ENCODE data around the gene QTRT2. TPM values are rescaled to one million over a fixed set of nuclear protein-coding genes. Genes with fewer than 3 reads are reported as not detected.
A peak's percentile ranks its signal among the peaks of the same experiment; 100 is the strongest.

The QTRT2 gene
- total RNA-seq, 1 experiment from 2014 or later, result 30.3 TPM

DNA sequence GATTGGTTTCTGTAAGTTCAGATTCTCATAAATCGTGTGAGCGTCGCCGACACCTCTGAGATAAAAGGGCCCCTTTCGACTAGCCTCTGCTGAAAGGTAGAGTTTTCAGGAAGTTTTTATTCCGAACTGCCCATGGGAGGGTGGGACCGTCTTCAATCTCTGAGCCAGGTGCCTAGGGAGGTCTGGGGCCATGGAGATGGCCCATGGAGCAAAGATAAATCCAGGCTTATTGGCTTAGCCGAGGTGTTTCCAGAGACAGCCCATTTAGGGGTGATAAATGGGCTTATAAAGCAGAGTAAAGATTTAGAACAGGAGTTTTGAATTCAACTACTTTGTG lies 442 bp downstream of the QTRT2 start:
- no peak for DNase-seq
- Histone ChIP-seq H3K27me3 (ENCODE audit: control insufficient read depth, insufficient read depth, low read length) (no peaks in the 10 kb centered on the region), H3K36me3 (replicated peaks; ENCODE audit: control insufficient read depth, insufficient read depth, low read length) (no peaks in the 10 kb centered on the region; the same call in 1 of the 2 replicates)

DNA sequence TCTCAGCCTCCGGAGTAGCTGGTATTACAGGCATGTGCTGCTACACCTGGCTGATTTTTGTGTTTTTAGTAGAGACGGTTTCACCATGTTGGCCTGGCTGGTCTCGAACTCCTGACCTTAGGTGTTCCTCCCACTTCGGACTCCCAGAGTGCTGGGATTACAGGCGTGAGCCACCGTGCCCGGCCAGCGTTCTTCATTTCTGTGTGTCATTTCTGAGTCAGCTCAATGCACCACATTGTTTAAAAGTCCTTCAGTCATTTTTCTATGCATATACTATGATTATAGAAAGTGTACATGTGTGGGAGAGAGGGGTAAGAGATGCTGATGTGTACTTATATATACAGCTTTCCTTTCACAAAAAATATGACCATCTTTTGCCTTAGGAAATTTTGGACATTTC lies 2.1 kb downstream of the QTRT2 start:
- no peak overlapping the region for H3K4me3 ChIP-seq (ENCODE audit: insufficient read depth, low read depth, low read length)
- H3K27me3 ChIP-seq (ENCODE audit: control insufficient read depth, insufficient read depth, low read length), result no peaks in the 10 kb centered on the region
- DNase-seq, result no peak
- H3K36me3 ChIP-seq (replicated peaks; ENCODE audit: control insufficient read depth, insufficient read depth, low read length), result no peaks in the 10 kb centered on the region; the same call in 1 of the 2 replicates

More for the DNA sequence above, 442 bp downstream of the QTRT2 start:
- H3K4me3 ChIP-seq (ENCODE audit: insufficient read depth, low read depth, low read length), result peak overlapping the region; percentile 88

DNA sequence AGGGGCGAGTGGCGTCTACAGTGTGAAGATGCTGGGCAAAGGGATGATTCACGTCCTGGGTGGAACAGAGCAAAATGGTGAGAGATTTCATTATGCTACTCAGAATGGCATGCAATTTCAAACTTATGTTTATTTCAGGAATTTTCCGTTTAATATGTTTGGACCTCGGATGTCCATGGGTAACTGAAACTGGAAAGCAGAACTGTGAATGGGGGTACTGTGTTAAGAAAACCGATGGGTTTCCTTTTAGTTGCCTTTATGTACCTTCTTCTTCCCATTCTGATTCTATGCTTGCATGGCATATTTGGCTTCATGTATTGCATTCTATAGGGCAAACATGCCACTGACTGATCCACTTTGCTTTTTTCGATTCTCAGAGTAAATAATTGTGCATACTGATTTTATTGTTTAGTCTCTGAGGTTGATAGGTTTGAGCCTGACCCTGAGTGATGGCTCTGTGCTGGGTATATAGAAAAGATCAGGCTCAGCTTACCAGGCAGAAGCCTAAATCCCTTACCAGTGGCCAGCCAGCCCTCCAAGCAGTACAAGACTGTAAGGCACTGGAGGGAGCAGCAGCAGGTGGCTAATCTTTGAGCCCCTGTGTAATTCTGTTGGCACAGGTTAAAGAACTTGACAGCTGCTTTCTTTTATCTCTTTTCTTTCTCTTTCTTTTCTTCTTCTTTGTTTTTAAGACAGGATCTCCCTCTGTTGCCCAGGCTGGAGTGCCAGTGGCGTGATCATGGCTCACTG lies 4.5 kb downstream of the QTRT2 start:
- Histone ChIP-seq H3K27me3 (ENCODE audit: control insufficient read depth, insufficient read depth, low read length) (no peaks in the 10 kb centered on the region), H3K36me3 (replicated peaks; ENCODE audit: control insufficient read depth, insufficient read depth, low read length) (no peaks in the 10 kb centered on the region; the same call in none of the 2 replicates), H3K4me3 (ENCODE audit: insufficient read depth, low read depth, low read length) (no peak overlapping the region)
- no peak for DNase-seq

DNA sequence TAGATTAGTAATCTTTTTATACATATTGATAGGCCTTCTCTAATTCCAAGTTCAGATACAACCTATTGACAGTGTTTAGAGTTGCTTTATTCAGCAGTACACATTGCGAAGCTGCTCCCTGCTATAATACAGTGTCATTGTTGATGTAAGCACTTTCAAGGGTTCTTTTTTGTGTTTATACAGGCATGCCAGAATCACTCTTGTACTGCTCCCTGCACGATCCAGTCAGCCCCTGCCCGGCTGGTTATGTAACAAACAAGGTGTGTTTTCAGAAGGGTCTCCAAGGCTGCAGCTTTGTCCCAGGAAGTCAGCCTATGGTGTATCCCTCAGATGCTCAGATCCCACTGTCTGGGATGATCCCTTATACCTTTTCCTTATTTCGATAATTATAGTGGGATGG lies 11.3 kb downstream of the QTRT2 start:
- Histone ChIP-seq H3K27me3 (ENCODE audit: control insufficient read depth, insufficient read depth, low read length) (no peaks in the 10 kb centered on the region), H3K4me3 (ENCODE audit: insufficient read depth, low read depth, low read length) (no peak overlapping the region), H3K36me3 (replicated peaks; ENCODE audit: control insufficient read depth, insufficient read depth, low read length) (peaks cover 8% of the 10 kb centered on the region)
- DNase-seq, result no peak

DNA sequence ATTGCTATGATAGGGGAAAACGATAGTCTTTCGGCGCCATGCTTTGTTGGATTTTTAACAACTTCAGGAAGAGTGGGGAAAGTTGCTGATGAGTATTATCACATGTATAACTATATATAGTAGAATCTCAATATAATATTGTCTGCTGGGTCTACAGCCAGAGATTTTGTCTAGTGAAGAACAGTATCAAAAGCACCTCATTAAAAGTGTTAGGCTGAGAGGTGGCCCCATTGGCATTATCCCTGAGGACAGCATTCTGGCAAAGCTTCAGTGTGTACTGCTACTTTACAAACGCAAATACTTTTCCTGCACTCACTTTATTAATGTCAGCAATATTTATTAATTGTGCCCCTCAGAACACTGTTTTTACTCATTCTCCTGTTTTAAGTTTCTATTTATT lies 11.8 kb downstream of the QTRT2 start:
- Histone ChIP-seq H3K4me3 (ENCODE audit: insufficient read depth, low read depth, low read length) (no peak overlapping the region), H3K36me3 (replicated peaks; ENCODE audit: control insufficient read depth, insufficient read depth, low read length) (peaks cover 11% of the 10 kb centered on the region), H3K27me3 (ENCODE audit: control insufficient read depth, insufficient read depth, low read length) (no peaks in the 10 kb centered on the region)
- no peak for DNase-seq

DNA sequence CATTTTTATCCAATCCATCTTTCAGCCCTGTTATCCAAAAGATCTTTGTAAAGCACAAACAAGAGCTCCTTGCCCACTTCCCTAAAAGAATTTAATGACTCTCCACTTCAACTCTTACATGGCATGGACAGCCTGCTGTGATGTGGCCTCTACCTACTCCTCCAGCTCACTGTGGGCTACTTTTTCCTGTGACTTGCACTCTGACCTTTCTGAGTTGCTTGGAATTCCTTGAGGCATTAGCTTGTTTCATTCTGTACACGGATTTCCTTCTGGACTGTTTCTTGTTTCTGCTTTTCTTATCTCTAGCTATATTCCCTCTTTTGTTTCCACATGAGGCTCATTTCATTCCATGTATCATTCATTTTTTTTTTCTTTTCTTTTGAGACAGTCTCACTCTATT lies 15.2 kb downstream of the QTRT2 start:
- no peak for DNase-seq
- H3K36me3 ChIP-seq (replicated peaks; ENCODE audit: control insufficient read depth, insufficient read depth, low read length), result peaks cover 25% of the 10 kb centered on the region
- no peak overlapping the region for H3K4me3 ChIP-seq (ENCODE audit: insufficient read depth, low read depth, low read length)
- no peaks in the 10 kb centered on the region for H3K27me3 ChIP-seq (ENCODE audit: control insufficient read depth, insufficient read depth, low read length)

DNA sequence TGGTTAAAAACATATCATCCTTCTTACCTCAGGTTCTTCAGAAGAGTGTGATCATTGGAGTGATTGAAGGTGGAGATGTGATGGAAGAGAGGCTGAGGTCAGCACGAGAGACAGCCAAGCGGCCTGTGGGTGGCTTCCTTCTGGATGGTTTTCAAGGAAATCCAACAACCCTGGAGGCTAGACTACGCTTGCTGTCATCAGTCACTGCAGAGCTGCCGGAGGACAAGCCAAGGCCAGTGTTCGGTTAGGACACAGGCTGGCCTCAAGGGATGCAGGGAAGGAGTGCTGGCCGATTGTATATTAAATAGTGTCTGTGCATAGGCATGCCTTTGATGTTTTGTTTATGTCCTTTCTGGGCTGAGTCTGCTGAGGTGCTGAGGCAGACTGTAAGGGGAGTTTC lies 20.2 kb downstream of the QTRT2 start:
- DNase-seq, result no peak
- Histone ChIP-seq H3K4me3 (ENCODE audit: insufficient read depth, low read depth, low read length) (no peak overlapping the region), H3K36me3 (replicated peaks; ENCODE audit: control insufficient read depth, insufficient read depth, low read length) (peaks cover 37% of the 10 kb centered on the region), H3K27me3 (ENCODE audit: control insufficient read depth, insufficient read depth, low read length) (no peaks in the 10 kb centered on the region)

DNA sequence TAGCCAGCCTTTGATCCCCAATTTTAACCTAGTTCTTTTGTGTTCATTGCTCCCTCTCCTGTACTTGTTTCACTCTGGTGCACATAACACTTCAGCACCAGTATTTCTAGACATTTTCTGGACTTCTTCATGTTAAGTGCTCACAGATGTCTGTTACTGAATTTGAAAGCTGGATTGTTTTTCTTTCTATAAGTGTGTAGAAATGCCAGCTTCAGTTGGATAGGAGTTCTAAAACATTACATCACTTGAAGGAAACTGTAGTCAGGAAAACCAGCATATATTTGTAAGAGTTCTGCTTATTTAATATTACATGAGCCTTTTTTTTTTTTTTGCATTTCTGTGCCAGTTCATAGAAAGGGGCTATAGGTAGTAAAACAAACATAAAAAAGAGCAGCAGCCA lies 21.6 kb downstream of the QTRT2 start:
- Histone ChIP-seq H3K4me3 (ENCODE audit: insufficient read depth, low read depth, low read length) (no peak overlapping the region), H3K36me3 (replicated peaks; ENCODE audit: control insufficient read depth, insufficient read depth, low read length) (peaks cover 36% of the 10 kb centered on the region), H3K27me3 (ENCODE audit: control insufficient read depth, insufficient read depth, low read length) (no peaks in the 10 kb centered on the region)
- DNase-seq, result no peak

DNA sequence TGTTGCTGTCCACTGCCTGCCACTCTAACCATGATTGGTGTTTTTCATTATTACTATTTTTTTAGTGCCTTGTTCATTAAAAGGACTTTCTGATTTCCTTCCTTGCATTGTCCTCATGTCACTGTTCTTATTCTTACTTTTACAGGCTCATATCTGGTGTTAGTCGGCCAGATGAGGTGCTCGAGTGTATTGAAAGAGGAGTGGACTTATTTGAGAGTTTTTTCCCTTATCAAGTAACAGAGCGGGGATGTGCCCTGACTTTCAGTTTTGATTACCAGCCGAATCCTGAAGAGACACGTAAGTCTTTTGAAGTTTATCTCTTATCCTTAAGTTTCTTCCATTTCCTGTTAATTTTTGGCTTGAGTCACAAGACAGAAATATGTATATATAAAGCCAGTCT lies 23.2 kb downstream of the QTRT2 start:
- DNase-seq, result no peak
- Histone ChIP-seq H3K27me3 (ENCODE audit: control insufficient read depth, insufficient read depth, low read length) (no peaks in the 10 kb centered on the region), H3K4me3 (ENCODE audit: insufficient read depth, low read depth, low read length) (no peak overlapping the region), H3K36me3 (replicated peaks; ENCODE audit: control insufficient read depth, insufficient read depth, low read length) (peaks cover 30% of the 10 kb centered on the region)

DNA sequence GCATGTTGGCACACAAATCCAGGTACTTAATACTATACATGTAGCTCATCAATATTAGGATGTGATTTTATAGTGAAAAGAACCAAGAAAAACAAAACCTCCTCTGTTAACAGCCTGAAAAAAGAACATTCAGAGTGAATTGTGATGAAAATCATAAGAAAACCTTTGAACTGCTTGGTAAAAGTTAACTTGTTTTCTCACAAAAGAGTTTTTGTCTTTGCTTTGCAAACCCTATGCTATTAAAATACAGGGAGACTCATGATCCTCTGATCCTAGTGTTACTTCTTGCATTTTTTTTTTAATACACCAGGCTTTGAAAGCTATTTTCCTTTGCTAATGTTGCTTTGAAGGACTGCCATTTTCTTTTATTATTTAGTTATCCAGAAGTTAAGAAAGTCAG lies 23.7 kb downstream of the QTRT2 start:
- Histone ChIP-seq H3K4me3 (ENCODE audit: insufficient read depth, low read depth, low read length) (no peak overlapping the region), H3K27me3 (ENCODE audit: control insufficient read depth, insufficient read depth, low read length) (no peaks in the 10 kb centered on the region), H3K36me3 (replicated peaks; ENCODE audit: control insufficient read depth, insufficient read depth, low read length) (peaks cover 30% of the 10 kb centered on the region)
- DNase-seq, result no peak

DNA sequence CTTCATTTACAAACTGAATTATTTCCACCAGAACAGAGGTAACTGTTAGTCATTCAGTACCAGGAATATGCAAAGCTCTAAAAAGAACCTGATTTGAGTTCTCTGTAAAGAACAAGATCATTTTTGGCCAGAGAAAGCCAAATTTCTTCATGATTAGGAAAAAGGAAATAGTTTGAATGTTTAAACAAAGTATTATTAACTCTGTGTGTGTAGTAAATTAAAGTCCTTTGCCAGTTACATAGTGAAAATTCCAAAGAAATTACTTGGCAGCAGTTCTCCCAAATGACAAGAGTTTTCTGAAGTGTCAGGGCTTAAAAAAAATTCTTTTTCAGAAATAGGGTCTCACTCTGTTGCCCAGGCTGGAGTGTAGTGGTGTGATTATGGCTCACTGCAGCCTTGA lies 24.5 kb downstream of the QTRT2 start:
- Histone ChIP-seq H3K4me3 (ENCODE audit: insufficient read depth, low read depth, low read length) (no peak overlapping the region), H3K27me3 (ENCODE audit: control insufficient read depth, insufficient read depth, low read length) (no peaks in the 10 kb centered on the region), H3K36me3 (replicated peaks; ENCODE audit: control insufficient read depth, insufficient read depth, low read length) (peaks cover 33% of the 10 kb centered on the region)
- DNase-seq, result no peak

DNA sequence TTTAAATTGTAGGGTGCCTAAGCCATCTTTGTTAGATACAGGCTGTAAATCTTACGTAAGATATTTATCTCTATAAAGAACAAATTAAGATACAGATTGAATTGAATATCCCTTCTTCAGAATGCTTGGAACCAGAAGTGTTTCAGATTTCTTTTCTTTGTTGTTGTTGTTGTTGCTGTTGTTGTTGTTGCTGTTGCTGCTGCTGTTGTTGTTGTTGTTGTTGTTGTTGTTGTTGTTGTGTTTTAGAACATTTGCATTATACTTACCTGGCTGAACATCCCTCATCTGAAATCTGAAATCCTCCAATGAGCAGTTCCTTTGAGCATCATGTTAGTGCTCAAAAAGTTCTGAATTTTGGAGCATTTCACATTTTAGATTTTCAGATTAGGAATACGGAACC lies 26.6 kb downstream of the QTRT2 start:
- no peak overlapping the region for H3K4me3 ChIP-seq (ENCODE audit: insufficient read depth, low read depth, low read length)
- DNase-seq, result no peak
- H3K36me3 ChIP-seq (replicated peaks; ENCODE audit: control insufficient read depth, insufficient read depth, low read length), result peaks cover 29% of the 10 kb centered on the region
- no peaks in the 10 kb centered on the region for H3K27me3 ChIP-seq (ENCODE audit: control insufficient read depth, insufficient read depth, low read length)

DNA sequence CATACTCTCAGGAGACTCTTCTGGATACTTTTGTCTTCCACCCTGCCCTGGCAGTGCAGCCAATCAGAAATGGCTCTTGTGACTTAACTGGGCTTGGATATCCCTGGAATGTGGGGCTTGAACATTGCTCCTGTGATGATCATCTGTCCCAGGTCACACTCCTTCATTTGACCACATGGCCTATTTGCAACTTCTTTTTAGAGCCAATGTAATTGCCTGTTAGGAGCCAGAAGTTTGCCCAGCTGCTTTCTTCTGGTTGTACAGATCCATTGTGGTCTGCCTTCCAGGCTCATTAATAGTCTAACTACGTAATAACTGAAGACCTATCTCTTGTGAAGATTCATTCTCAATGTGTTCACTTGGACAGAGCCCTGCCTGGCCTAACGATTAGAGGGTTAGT lies 29.8 kb downstream of the QTRT2 start:
- DNase-seq, result no peak
- Histone ChIP-seq H3K36me3 (replicated peaks; ENCODE audit: control insufficient read depth, insufficient read depth, low read length) (peaks cover 20% of the 10 kb centered on the region), H3K27me3 (ENCODE audit: control insufficient read depth, insufficient read depth, low read length) (no peaks in the 10 kb centered on the region), H3K4me3 (ENCODE audit: insufficient read depth, low read depth, low read length) (no peak overlapping the region)

DNA sequence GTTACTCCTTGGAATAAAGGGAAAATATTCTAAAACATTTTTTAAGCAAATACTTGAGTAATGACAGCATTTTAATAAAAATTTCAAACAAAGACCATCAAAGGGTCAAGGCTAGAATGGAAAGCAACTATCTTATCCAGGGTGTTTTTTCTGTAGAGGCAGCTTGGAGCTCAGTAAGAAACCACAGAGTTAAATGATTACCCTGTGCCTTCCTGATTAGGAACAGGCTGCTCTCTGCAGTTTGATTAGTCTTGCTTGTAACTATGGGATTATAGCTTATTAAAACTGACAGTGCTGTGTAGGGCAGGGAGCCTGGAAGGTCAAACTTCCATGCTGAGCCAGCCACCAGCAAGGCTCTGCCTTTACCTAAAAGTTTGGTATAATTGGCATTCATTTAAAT lies 33.1 kb downstream of the QTRT2 start:
- Histone ChIP-seq H3K4me3 (ENCODE audit: insufficient read depth, low read depth, low read length) (no peak overlapping the region), H3K27me3 (ENCODE audit: control insufficient read depth, insufficient read depth, low read length) (no peaks in the 10 kb centered on the region), H3K36me3 (replicated peaks; ENCODE audit: control insufficient read depth, insufficient read depth, low read length) (peaks cover 12% of the 10 kb centered on the region)
- DNase-seq, result no peak

DNA sequence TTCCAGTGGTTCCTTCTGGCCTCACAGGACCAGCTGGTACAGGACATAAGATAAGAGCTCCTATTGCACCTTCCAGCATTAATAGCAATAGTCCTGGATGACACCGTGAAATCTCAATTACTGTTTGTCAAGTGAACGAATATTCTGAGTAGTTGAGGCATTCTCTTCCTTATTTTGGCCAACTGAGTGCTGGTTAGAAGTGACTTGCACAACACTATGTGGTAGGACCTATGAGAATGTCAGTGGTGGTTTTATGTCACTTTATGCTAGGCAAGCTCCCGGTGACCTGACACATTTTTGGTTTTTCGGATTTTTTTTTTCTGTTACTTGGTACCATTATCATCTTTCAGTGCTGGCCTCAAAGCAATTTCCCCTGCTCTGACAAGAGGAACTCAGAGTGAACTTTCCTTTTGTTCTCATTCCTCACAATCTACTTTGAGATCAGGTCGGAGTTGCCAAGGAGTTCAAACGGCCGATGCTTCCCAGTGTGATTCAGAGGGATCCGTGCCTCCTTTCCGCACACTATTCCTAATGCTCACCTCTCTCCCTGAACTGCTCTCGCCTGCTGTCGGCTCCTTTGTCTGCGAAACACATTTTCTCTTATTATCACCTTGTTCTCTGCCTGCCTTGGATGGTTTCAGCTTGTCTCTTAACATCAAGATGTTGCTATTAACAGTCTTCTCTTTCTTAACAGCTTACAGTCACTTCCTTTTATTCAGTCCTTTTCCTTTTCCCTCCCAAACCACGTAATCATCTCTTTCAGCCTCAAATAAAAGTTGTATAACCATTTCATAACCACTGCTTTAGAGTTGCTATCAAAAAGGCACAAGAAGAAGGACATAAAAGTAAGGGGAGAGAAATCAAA lies 35.8 kb downstream of the QTRT2 start:
- H3K36me3 ChIP-seq (replicated peaks; ENCODE audit: control insufficient read depth, insufficient read depth, low read length), result no peaks in the 10 kb centered on the region
- no peaks in the 10 kb centered on the region for H3K27me3 ChIP-seq (ENCODE audit: control insufficient read depth, insufficient read depth, low read length)
- no peak overlapping the region for H3K4me3 ChIP-seq (ENCODE audit: insufficient read depth, low read depth, low read length)
- peak; percentile 24 for DNase-seq
